Thyroid gland (tissue), 4 donors: ENCODE measurements around the gene C1orf87.

Experiments
- POLR2A ChIP-seq, 2 donors: fragments of 450-650 bp; IDR thresholded peaks; one replicate each; pipeline ENCODE4 v1.6.1; 2017; ENCODE audit warnings: antibody characterized with exemption in 2 of 2, mild to moderate bottlenecking in 2 of 2, moderate library complexity in 1 of 2
- TF ChIP-seq, protein P1 (sequence below), 6 experiments: fragments of 200-600 bp in 3 of 6; fragments of 450-650 bp in 3 of 6; sonication (generic) in 3 of 6; IDR thresholded peaks; one replicate each; pipeline ENCODE4 v1.5.1; 2016 to 2019; ENCODE audit warnings: antibody characterized with exemption in 6 of 6, mild to moderate bottlenecking in 2 of 6, inconsistent platforms in 1 of 6, moderate library complexity in 1 of 6

DNA sequence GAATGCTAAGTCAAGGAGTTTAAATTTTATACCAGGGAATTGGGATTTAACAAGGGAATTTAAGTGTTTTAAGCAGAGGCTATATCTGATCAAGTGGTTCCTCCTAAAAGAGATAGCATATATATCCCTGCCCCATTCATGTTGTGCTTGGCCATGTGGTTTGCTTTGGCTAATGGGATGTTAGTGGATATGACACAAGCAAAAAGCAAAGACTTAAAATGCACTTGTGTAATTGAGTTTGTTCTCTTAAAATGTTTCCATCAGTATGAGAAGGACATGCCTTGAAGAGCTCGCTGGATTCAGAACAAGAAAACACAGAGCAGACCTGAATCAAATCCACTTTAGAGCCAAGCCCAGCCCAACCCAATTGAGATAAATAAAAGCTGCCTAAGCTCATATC is 22.4 kb downstream of the C1orf87 start:
- TF ChIP-seq POLR2A (IDR thresholded peaks at IDR 0.05), result no peak
- TF ChIP-seq, protein P1, sequence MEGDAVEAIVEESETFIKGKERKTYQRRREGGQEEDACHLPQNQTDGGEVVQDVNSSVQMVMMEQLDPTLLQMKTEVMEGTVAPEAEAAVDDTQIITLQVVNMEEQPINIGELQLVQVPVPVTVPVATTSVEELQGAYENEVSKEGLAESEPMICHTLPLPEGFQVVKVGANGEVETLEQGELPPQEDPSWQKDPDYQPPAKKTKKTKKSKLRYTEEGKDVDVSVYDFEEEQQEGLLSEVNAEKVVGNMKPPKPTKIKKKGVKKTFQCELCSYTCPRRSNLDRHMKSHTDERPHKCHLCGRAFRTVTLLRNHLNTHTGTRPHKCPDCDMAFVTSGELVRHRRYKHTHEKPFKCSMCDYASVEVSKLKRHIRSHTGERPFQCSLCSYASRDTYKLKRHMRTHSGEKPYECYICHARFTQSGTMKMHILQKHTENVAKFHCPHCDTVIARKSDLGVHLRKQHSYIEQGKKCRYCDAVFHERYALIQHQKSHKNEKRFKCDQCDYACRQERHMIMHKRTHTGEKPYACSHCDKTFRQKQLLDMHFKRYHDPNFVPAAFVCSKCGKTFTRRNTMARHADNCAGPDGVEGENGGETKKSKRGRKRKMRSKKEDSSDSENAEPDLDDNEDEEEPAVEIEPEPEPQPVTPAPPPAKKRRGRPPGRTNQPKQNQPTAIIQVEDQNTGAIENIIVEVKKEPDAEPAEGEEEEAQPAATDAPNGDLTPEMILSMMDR (IDR thresholded peaks at IDR 0.05), result no peak
